Endothelial cell of umbilical vein (primary cell): ENCODE results near the gene MGLL. TPM values are rescaled to one million over a fixed set of nuclear protein-coding genes. Genes with fewer than 3 reads are reported as not detected.

Experiments used
- BruUV-seq: library from RNA; stranded (reverse); fragments of 400-500 nt; replicated peaks from 2 replicates; lab custom pipeline; 2021; lab: Mats Ljungman, UMichigan
- CTCF ChIA-PET: fragments of 300-600, 350-600 bp; sonication (Branson Sonifier 250); formaldehyde crosslinking; loops from one replicate; lab custom pipeline; 2021; ENCODE audit warnings: antibody characterized with exemption, inconsistent platforms; lab: Charles Lee
- POLR2A ChIA-PET: fragments of 300-600, 350-600 bp; sonication (Branson Sonifier 250); formaldehyde crosslinking; loops from one replicate; lab custom pipeline; 2021; ENCODE audit warnings: antibody characterized with exemption, inconsistent platforms; lab: Charles Lee
- DNase-seq: peaks from one replicate; pipeline ENCODE4 v3.0.0-alpha.2; 2011; ENCODE audit warnings: low read depth, low spot score
- FAIRE-seq: peaks from 2 replicates; lab custom pipeline; 2011; peaks lifted over from hg19 to GRCh38; lab: Jason Lieb, UNC
- H2AFZ ChIP-seq: 2 replicates; pipeline ENCODE4 v1.6.0; 2012; ENCODE audit warnings: low read depth, low read length, control low read depth, inconsistent platforms
- H3K27ac ChIP-seq: 2 replicates; pipeline ENCODE4 v1.5.1; 2011; ENCODE audit warnings: low read depth, mild to moderate bottlenecking, control low read depth, low read length, moderate library complexity; ENCODE audit not compliant: insufficient read depth
- H3K27me3 ChIP-seq, 2 experiments: 2 replicates each; pipeline versions ENCODE4 v1.6.0 to v1.6.1; 2011; ENCODE audit warnings: low read length in 2 of 2, mixed read lengths in 1 of 2; ENCODE audit not compliant: control insufficient read depth in 2 of 2, insufficient read depth in 2 of 2
- H3K36me3 ChIP-seq, 2 experiments: 2 replicates in 1 of 2; 3 replicates in 1 of 2; pipeline ENCODE4 v1.5.1; 2011; ENCODE audit warnings: low read length in 2 of 2, mild to moderate bottlenecking in 1 of 2, moderate library complexity in 1 of 2; ENCODE audit not compliant: control insufficient read depth in 2 of 2, insufficient read depth in 2 of 2; ENCODE audit errors: extremely low read depth in 1 of 2
- H3K4me1 ChIP-seq: 3 replicates; pipeline ENCODE4 v1.5.1; 2011; ENCODE audit warnings: mild to moderate bottlenecking, low read length; ENCODE audit not compliant: control insufficient read depth, insufficient read depth; ENCODE audit errors: extremely low read depth
- H3K4me2 ChIP-seq: 2 replicates; pipeline ENCODE4 v1.6.1; 2011; ENCODE audit warnings: low read length, control low read depth, mixed read lengths; ENCODE audit not compliant: insufficient read depth
- H3K4me3 ChIP-seq, 3 experiments: fragments of 200-600 bp in 1 of 3; sonication (generic), shearing (Covaris generic) in 1 of 3; replicated peaks in 1 of 3; 2 replicates each; pipeline ENCODE4 v1.5.1; 2011 to 2016; ENCODE audit warnings: control low read depth in 3 of 3, low read length in 3 of 3, mild to moderate bottlenecking in 2 of 3, inconsistent platforms in 1 of 3, low read depth in 1 of 3, moderate library complexity in 1 of 3; ENCODE audit not compliant: insufficient read depth in 1 of 3
- H3K79me2 ChIP-seq: 2 replicates; pipeline ENCODE4 v1.6.0; 2012; ENCODE audit warnings: low read length, inconsistent platforms; ENCODE audit not compliant: control insufficient read depth, insufficient read depth
- H3K9ac ChIP-seq: replicated peaks from 2 replicates; pipeline ENCODE3; 2011; ENCODE audit warnings: low read length, control low read depth; ENCODE audit not compliant: insufficient read depth; ENCODE audit errors: extremely low read depth
- H3K9me1 ChIP-seq: replicated peaks from 3 replicates; pipeline ENCODE4 v1.6.0; 2011; ENCODE audit warnings: mild to moderate bottlenecking, low read length; ENCODE audit not compliant: control insufficient read depth, insufficient read depth; ENCODE audit errors: extremely low read depth
- H3K9me3 ChIP-seq: replicated peaks from 2 replicates; pipeline ENCODE4 v1.5.1; 2012; ENCODE audit warnings: low read length, inconsistent platforms; ENCODE audit not compliant: control insufficient read depth, insufficient read depth
- H4K20me1 ChIP-seq: replicated peaks from 2 replicates; pipeline ENCODE3; 2011; ENCODE audit warnings: mild to moderate bottlenecking, low read length; ENCODE audit not compliant: control insufficient read depth, insufficient read depth; ENCODE audit errors: extremely low read depth
- CTCF ChIP-seq, 2 donors: IDR thresholded peaks; 1 replicate in 1 of 2; 2 replicates in 1 of 2; pipeline ENCODE4 v1.5.1; 2011; ENCODE audit warnings: low read length in 2 of 2, mild to moderate bottlenecking in 2 of 2, moderate library complexity in 2 of 2, control low read depth in 1 of 2, inconsistent platforms in 1 of 2, low read depth in 1 of 2; ENCODE audit not compliant: insufficient read depth in 1 of 2; ENCODE audit errors: extremely low read depth in 1 of 2
- EZH2 ChIP-seq: IDR thresholded peaks from 2 replicates; pipeline ENCODE4 v1.6.1; 2012; ENCODE audit warnings: borderline replicate concordance, low read depth, mild to moderate bottlenecking, moderate library complexity, low read length, inconsistent platforms; ENCODE audit not compliant: severe bottlenecking
- FOS ChIP-seq: IDR thresholded peaks from 2 replicates; pipeline ENCODE4 v1.6.1; 2011; ENCODE audit warnings: mild to moderate bottlenecking, low read length, moderate library complexity, borderline replicate concordance; ENCODE audit not compliant: insufficient read depth
- GATA2 ChIP-seq: IDR thresholded peaks from 2 replicates; pipeline ENCODE4 v1.7.0; 2011; ENCODE audit warnings: low read depth, mild to moderate bottlenecking, moderate library complexity, mixed read lengths, low read length; ENCODE audit not compliant: insufficient read length, insufficient read depth
- JUN ChIP-seq: IDR thresholded peaks from 2 replicates; pipeline ENCODE4 v1.6.1; 2011; ENCODE audit warnings: borderline replicate concordance, low read depth; ENCODE audit not compliant: insufficient read length, insufficient read depth
- MAX ChIP-seq: IDR thresholded peaks from 2 replicates; pipeline ENCODE4 v1.6.1; 2011; ENCODE audit not compliant: insufficient read depth, insufficient read length
- MYC ChIP-seq: IDR thresholded peaks from one replicate; pipeline ENCODE4 v1.6.1; 2011; ENCODE audit warnings: mild to moderate bottlenecking, low read depth, low read length
- POLR2A ChIP-seq: IDR thresholded peaks from 2 replicates; pipeline ENCODE4 v1.6.1; 2012; ENCODE audit warnings: low read depth, mild to moderate bottlenecking, control low read depth, low read length
- POLR2AphosphoS5 ChIP-seq: IDR thresholded peaks from 2 replicates; pipeline ENCODE4 v1.6.1; 2012; ENCODE audit warnings: low read depth, mild to moderate bottlenecking, control low read depth, low read length, moderate library complexity; ENCODE audit not compliant: insufficient read depth
- dilution Hi-C: fragments of 300-500 bp; cut with MboI; formaldehyde crosslinking; loops from one replicate; pipeline ENCODE4 v1.15.0; 2019; ENCODE audit warnings: low sequenced_read_pairs; ENCODE audit not compliant: extremely low pct_ligation_motif_present
- intact Hi-C: fragments of 100-400 bp; cut with micrococcal nuclease; formaldehyde crosslinking; loops from one replicate; pipeline ENCODE4 v1.10.0; 2022
- polyA plus RNA-seq, 4 experiments: library from polyadenylated mRNA; depleted of rRNA in 3 of 4; stranded (reverse) in 3 of 4; unstranded in 1 of 4; fragments of >200 nt; gene quantifications; 2 replicates each; pipeline versions ENCODE4 v1.2.1 to v1.2.3, GENCODE V29; 2011 to 2012; ENCODE audit warnings: missing spikeins in 1 of 4
- total RNA-seq: library from RNA; stranded (reverse); gene quantifications from 2 replicates; pipeline ENCODE4 v1.2.3, GENCODE V29; 2021

The MGLL gene
- total and polyA plus RNA-seq, 2 donors (not counting 3 experiments of a cell fraction or from before 2014, with no cell fraction given): 30.7 to 60.2 TPM

GRCh38 chr3:127691489-127691888 lies 130.8 kb downstream of the MGLL start:
- no TSS peak for BruUV-seq
- no peak overlapping the region for H3K4me3 ChIP-seq
- peaks cover 2% of the 10 kb centered on the region for H3K4me1 ChIP-seq
- H3K27ac ChIP-seq: no peak overlapping the region
- H4K20me1 ChIP-seq: no peaks in the 10 kb centered on the region
- H3K9me1 ChIP-seq: no peaks in the 10 kb centered on the region
- DNase-seq (no peak), FAIRE-seq (no peak)
- dilution Hi-C loops (no loop called here), intact Hi-C loops (loop anchor here (1.0 to 10.0 kb wide), 2 partner anchors 140 to 283 kb away; no protein-coding TSS in a partner anchor)
- TF ChIP-seq JUN: no peak
- no peak for TF ChIP-seq CTCF (IDR thresholded peaks at IDR 0.05; ENCODE audit: extremely low read depth in 1 of 2, insufficient read depth in 1 of 2, low read depth in 1 of 2, low read length in 2 of 2)
- no peak for TF ChIP-seq POLR2AphosphoS5
- no peak for TF ChIP-seq FOS
- no peak for TF ChIP-seq GATA2
- no peak for TF ChIP-seq EZH2
- no peak for TF ChIP-seq MYC
- TF ChIP-seq MAX: no peak
- TF ChIP-seq POLR2A: no peak
- POLR2A ChIA-PET: no interaction called here
- no peak overlapping the region for H3K9ac ChIP-seq
- no peak overlapping the region for H3K4me2 ChIP-seq
- H3K27me3 ChIP-seq: no peaks in the 10 kb centered on the region
- CTCF ChIA-PET: interaction anchor here (0.6 to 2.6 kb wide), 26 partner anchors 8 to 432 kb away, joined by 3 to 33 read pairs (median 4); partner anchors contain the start of genes MGLL, RUVBL1, SEC61A1 and TPRA1
- H3K79me2 ChIP-seq: no peaks in the 10 kb centered on the region
- H3K36me3 ChIP-seq: peaks cover 2 to 3% of the 10 kb centered on the region in 2 experiments
- H3K9me3 ChIP-seq: no peaks in the 10 kb centered on the region
- no peak overlapping the region for H2AFZ ChIP-seq
